GM12878 (cell line): ENCODE measurements around the gene GSE1.
"Not testable (repeated sequence)": the region's sequence is repeated elsewhere in the genome, so short reads cannot be mapped to it uniquely, and the experiment has no call there.

Experiments used
- POLR2A ChIP-seq: IDR thresholded peaks from 2 replicates; pipeline ENCODE4 v1.6.1; 2011; ENCODE audit warnings: low read depth, mild to moderate bottlenecking, low read length
- SMAD1 ChIP-seq: fragments of 450-650 bp; IDR thresholded peaks from 2 replicates; pipeline ENCODE4 v1.6.1; 2018; ENCODE audit warnings: mild to moderate bottlenecking, low read depth; ENCODE audit not compliant: partially characterized antibody
- SREBF2 ChIP-seq: IDR thresholded peaks from 2 replicates; pipeline ENCODE4 v1.6.1; 2012; ENCODE audit warnings: mild to moderate bottlenecking, low read length
- SUZ12 ChIP-seq: fragments of 200-600 bp; sonication (generic); IDR thresholded peaks from one replicate; pipeline ENCODE4 v1.6.1; 2018; ENCODE audit warnings: antibody characterized with exemption, mild to moderate bottlenecking; ENCODE audit not compliant: unreplicated experiment
- TARDBP ChIP-seq: IDR thresholded peaks from 2 replicates; pipeline ENCODE4 v1.6.1; 2016; ENCODE audit warnings: borderline replicate concordance

DNA sequence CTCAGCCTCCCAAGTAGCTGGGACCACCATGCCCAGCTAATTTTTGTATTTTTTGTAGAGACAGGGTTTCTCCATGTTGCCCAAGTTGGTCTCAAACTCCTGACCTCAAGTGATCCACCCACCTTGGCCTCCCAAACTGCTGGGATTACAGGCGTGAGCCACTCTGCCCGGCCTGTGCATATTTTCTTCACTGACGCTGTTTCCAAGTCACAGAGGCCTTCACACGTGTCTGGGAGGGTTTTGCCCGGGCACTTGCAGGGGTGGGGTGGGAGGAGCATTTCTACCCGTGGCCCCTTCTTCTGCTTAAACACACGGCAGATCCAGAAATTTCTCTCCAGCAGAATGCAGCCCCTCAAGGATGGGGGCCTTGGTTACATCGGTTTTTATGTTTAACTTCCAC is 20.8 kb upstream of the GSE1 start:
- not testable (repeated sequence) for TF ChIP-seq SREBF2, TARDBP, SUZ12, POLR2A, SMAD1
